ENCODE data around the gene CDH5. TPM values are rescaled to one million over a fixed set of nuclear protein-coding genes. Genes with fewer than 3 reads are reported as not detected.

CDH5 gene
- total and polyA plus RNA-seq, 2 of the 13 experiments (the other 11 are each of a cell fraction or from before 2014, with no cell fraction given), result 0.71 to 1.1 TPM

DNA sequence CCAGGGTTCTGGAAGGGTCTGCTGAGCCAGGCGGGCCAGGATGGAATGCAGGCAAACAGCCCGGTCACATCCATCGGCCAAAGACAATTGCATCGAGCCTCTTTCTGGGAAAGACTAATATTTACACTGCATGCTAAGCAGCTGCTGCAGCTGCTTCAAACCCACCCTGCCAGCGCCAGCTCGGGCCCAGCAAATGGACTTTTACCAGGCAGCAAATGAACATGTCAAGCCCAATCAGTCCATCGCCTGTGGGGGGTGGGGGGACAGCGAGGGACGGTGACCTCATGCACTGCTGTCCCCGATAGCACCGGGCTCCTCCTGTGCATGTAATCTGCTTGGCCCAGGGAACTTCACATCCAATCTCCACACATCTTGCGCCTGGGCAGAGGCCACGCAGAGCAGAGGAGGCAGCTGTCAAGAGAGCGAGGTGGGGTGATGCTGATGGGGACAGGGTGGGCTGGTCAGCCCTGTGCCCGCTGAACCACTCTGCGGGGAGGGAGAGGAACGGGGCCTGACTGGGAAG, 39.4 kb upstream of the CDH5 start (continued):
- TF ChIP-seq, protein P1, sequence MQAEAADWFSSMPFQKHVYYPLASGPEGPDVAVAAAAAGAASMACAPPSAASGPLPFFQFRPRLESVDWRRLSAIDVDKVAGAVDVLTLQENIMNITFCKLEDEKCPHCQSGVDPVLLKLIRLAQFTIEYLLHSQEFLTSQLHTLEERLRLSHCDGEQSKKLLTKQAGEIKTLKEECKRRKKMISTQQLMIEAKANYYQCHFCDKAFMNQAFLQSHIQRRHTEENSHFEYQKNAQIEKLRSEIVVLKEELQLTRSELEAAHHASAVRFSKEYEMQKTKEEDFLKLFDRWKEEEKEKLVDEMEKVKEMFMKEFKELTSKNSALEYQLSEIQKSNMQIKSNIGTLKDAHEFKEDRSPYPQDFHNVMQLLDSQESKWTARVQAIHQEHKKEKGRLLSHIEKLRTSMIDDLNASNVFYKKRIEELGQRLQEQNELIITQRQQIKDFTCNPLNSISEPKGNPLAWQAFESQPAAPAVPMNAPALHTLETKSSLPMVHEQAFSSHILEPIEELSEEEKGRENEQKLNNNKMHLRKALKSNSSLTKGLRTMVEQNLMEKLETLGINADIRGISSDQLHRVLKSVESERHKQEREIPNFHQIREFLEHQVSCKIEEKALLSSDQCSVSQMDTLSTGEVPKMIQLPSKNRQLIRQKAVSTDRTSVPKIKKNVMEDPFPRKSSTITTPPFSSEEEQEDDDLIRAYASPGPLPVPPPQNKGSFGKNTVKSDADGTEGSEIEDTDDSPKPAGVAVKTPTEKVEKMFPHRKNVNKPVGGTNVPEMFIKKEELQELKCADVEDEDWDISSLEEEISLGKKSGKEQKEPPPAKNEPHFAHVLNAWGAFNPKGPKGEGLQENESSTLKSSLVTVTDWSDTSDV (CRISPR knock-in tag; IDR thresholded peaks at IDR 0.05), result no peak
- no peak for TF ChIP-seq ZNF766 (CRISPR knock-in tag; IDR thresholded peaks at IDR 0.05; ENCODE audit: borderline replicate concordance)
- 0 out of 2 replicates have a peak, but pooled peaks have one; percentile 22 for TF ChIP-seq ZSCAN29 (CRISPR knock-in tag; conservative IDR thresholded peaks at IDR 0.05)
- TF ChIP-seq, protein P2, sequence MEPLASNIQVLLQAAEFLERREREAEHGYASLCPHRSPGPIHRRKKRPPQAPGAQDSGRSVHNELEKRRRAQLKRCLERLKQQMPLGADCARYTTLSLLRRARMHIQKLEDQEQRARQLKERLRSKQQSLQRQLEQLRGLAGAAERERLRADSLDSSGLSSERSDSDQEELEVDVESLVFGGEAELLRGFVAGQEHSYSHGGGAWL (CRISPR knock-in tag; IDR thresholded peaks at IDR 0.05), result peak; percentile 74; the same call in 1 of the 2 replicates
- peak; percentile 76 for TF ChIP-seq ZBTB7A (CRISPR knock-in tag; IDR thresholded peaks at IDR 0.05)
- peak; percentile 53 for TF ChIP-seq HHEX (CRISPR knock-in tag; IDR thresholded peaks at IDR 0.05)
- TF ChIP-seq, protein P3, sequence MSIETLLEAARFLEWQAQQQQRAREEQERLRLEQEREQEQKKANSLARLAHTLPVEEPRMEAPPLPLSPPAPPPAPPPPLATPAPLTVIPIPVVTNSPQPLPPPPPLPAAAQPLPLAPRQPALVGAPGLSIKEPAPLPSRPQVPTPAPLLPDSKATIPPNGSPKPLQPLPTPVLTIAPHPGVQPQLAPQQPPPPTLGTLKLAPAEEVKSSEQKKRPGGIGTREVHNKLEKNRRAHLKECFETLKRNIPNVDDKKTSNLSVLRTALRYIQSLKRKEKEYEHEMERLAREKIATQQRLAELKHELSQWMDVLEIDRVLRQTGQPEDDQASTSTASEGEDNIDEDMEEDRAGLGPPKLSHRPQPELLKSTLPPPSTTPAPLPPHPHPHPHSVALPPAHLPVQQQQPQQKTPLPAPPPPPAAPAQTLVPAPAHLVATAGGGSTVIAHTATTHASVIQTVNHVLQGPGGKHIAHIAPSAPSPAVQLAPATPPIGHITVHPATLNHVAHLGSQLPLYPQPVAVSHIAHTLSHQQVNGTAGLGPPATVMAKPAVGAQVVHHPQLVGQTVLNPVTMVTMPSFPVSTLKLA (IDR thresholded peaks at IDR 0.05), result no peak
- no peak for TF ChIP-seq TMF1 (CRISPR knock-in tag; IDR thresholded peaks at IDR 0.05; ENCODE audit: low read depth)
- TF ChIP-seq, protein P4, sequence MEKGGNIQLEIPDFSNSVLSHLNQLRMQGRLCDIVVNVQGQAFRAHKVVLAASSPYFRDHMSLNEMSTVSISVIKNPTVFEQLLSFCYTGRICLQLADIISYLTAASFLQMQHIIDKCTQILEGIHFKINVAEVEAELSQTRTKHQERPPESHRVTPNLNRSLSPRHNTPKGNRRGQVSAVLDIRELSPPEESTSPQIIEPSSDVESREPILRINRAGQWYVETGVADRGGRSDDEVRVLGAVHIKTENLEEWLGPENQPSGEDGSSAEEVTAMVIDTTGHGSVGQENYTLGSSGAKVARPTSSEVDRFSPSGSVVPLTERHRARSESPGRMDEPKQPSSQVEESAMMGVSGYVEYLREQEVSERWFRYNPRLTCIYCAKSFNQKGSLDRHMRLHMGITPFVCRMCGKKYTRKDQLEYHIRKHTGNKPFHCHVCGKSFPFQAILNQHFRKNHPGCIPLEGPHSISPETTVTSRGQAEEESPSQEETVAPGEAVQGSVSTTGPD (CRISPR knock-in tag; IDR thresholded peaks at IDR 0.05), result 0 out of 2 replicates have a peak, but pooled peaks have one; percentile 29
- peak; percentile 25; the same call in 1 of the 2 replicates for TF ChIP-seq ZNF724P (CRISPR knock-in tag; IDR thresholded peaks at IDR 0.05; ENCODE audit: borderline replicate concordance)
- TF ChIP-seq ZNF761 (CRISPR knock-in tag; conservative IDR thresholded peaks at IDR 0.05), result no peak
- TF ChIP-seq ATF7 (IDR thresholded peaks at IDR 0.05), result 0 out of 2 replicates have a peak, but pooled peaks have one; percentile 8
- TF ChIP-seq ATF7 (CRISPR knock-in tag; IDR thresholded peaks at IDR 0.05), result peak; percentile 80
- TF ChIP-seq ZNF709 (CRISPR knock-in tag; IDR thresholded peaks at IDR 0.05), result peak; percentile 82; the same call in 1 of the 2 replicates
- TF ChIP-seq, protein P5, sequence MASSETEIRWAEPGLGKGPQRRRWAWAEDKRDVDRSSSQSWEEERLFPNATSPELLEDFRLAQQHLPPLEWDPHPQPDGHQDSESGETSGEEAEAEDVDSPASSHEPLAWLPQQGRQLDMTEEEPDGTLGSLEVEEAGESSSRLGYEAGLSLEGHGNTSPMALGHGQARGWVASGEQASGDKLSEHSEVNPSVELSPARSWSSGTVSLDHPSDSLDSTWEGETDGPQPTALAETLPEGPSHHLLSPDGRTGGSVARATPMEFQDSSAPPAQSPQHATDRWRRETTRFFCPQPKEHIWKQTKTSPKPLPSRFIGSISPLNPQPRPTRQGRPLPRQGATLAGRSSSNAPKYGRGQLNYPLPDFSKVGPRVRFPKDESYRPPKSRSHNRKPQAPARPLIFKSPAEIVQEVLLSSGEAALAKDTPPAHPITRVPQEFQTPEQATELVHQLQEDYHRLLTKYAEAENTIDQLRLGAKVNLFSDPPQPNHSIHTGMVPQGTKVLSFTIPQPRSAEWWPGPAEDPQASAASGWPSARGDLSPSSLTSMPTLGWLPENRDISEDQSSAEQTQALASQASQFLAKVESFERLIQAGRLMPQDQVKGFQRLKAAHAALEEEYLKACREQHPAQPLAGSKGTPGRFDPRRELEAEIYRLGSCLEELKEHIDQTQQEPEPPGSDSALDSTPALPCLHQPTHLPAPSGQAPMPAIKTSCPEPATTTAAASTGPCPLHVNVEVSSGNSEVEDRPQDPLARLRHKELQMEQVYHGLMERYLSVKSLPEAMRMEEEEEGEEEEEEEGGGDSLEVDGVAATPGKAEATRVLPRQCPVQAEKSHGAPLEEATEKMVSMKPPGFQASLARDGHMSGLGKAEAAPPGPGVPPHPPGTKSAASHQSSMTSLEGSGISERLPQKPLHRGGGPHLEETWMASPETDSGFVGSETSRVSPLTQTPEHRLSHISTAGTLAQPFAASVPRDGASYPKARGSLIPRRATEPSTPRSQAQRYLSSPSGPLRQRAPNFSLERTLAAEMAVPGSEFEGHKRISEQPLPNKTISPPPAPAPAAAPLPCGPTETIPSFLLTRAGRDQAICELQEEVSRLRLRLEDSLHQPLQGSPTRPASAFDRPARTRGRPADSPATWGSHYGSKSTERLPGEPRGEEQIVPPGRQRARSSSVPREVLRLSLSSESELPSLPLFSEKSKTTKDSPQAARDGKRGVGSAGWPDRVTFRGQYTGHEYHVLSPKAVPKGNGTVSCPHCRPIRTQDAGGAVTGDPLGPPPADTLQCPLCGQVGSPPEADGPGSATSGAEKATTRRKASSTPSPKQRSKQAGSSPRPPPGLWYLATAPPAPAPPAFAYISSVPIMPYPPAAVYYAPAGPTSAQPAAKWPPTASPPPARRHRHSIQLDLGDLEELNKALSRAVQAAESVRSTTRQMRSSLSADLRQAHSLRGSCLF (CRISPR knock-in tag; IDR thresholded peaks at IDR 0.05; ENCODE audit: borderline replicate concordance), result no peak
- TF ChIP-seq, protein P6, sequence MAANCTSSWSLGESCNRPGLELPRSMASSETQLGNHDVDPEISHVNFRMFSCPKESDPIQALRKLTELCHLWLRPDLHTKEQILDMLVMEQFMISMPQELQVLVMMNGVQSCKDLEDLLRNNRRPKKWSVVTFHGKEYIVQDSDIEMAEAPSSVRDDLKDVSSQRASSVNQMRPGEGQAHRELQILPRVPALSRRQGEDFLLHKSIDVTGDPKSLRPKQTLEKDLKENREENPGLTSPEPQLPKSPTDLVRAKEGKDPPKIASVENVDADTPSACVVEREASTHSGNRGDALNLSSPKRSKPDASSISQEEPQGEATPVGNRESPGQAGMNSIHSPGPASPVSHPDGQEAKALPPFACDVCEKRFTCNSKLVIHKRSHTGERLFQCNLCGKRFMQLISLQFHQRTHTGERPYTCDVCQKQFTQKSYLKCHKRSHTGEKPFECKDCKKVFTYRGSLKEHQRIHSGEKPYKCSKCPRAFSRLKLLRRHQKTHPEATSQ (CRISPR knock-in tag; IDR thresholded peaks at IDR 0.05; ENCODE audit: borderline replicate concordance), result no peak
- TF ChIP-seq AHR (CRISPR knock-in tag; IDR thresholded peaks at IDR 0.05), result no peak; the same call in 1 of the 2 replicates

All from HepG2 (cell line).